ENCODE measurements around the gene FAM181A. TPM values are rescaled to one million over a fixed set of nuclear protein-coding genes. Genes with fewer than 3 reads are reported as not detected.

FAM181A gene
- total RNA-seq, 2 experiments from 2014 or later = not detected

GRCh38 chr14:93946104-93946503 lies 19.0 kb downstream of the FAM181A start:
- H3K4me1 Mint-ChIP-seq (ENCODE audit: low read depth) = peaks cover 5% of the 10 kb centered on the region
- H3K9me3 Mint-ChIP-seq = no peaks in the 10 kb centered on the region
- ChIA-PET CTCF (interaction anchor here (0.9 to 11.8 kb wide), 6 partner anchors 11 to 191 kb away, joined by 3 to 437 read pairs (median 6); partner anchors contain the start of gene CCDC197), POLR2A (interaction anchor here (0.8 to 1.7 kb wide), 4 partner anchors 9 to 90 kb away, joined by 3 to 4 read pairs (median 3); no protein-coding TSS in a partner anchor)
- intact Hi-C loops (cut with micrococcal nuclease) = no loop called here
- H3K36me3 Mint-ChIP-seq (ENCODE audit: low read depth) = no peaks in the 10 kb centered on the region
- no peak overlapping the region for H3K27ac Mint-ChIP-seq
- TF ChIP-seq, protein P1, sequence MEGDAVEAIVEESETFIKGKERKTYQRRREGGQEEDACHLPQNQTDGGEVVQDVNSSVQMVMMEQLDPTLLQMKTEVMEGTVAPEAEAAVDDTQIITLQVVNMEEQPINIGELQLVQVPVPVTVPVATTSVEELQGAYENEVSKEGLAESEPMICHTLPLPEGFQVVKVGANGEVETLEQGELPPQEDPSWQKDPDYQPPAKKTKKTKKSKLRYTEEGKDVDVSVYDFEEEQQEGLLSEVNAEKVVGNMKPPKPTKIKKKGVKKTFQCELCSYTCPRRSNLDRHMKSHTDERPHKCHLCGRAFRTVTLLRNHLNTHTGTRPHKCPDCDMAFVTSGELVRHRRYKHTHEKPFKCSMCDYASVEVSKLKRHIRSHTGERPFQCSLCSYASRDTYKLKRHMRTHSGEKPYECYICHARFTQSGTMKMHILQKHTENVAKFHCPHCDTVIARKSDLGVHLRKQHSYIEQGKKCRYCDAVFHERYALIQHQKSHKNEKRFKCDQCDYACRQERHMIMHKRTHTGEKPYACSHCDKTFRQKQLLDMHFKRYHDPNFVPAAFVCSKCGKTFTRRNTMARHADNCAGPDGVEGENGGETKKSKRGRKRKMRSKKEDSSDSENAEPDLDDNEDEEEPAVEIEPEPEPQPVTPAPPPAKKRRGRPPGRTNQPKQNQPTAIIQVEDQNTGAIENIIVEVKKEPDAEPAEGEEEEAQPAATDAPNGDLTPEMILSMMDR (IDR thresholded peaks at IDR 0.05) = no peak
- no peak overlapping the region for H3K4me3 Mint-ChIP-seq
- H3K27me3 Mint-ChIP-seq = no peaks in the 10 kb centered on the region
- no peak for ATAC-seq
- no peak for DNase-seq

DNA sequence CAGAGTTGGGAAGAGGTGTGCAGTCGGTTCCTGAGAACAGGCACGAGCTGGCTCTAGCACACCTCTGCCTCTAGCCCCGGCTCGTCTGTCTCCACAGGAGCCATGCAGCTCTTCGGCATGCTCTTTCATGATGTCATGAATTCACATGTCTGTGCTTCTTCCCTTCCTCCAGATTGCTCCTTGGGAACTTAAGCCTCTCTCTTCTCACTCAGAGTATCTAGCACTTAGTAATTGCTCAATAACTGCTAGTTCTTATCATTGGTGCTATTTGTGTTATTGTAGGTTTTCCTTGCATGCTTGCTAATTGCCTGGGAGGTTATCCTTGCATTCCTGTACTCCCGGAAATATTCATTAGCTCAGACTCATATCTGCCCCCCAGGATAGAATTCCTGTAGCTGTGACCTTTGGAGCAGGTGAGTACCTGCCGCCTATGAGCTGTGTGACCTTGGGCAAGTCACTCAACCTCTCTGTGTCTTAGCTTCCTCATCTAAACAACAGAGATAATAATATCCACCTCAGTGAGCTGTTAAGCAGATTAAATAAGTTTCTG lies 19.5 kb downstream of the FAM181A start:
- Mint-ChIP-seq H3K36me3 (ENCODE audit: low read depth) (no peaks in the 10 kb centered on the region), H3K4me3 (no peak overlapping the region), H3K27ac (no peak overlapping the region), H3K9me3 (no peaks in the 10 kb centered on the region), H3K27me3 (no peaks in the 10 kb centered on the region), H3K4me1 (ENCODE audit: low read depth) (peaks cover 11% of the 10 kb centered on the region)
- ChIA-PET CTCF (interaction anchor here (0.9 to 1.9 kb wide), 6 partner anchors 11 to 190 kb away, joined by 3 to 12 read pairs (median 4); no protein-coding TSS in a partner anchor), POLR2A (interaction anchor here (0.8 to 1.7 kb wide), 5 partner anchors 10 to 90 kb away, joined by 3 to 4 read pairs (median 3); no protein-coding TSS in a partner anchor)
- DNase-seq = no peak
- ATAC-seq = no peak
- TF ChIP-seq, protein P1 (IDR thresholded peaks at IDR 0.05) = no peak
- intact Hi-C loops (cut with micrococcal nuclease) = no loop called here

DNA sequence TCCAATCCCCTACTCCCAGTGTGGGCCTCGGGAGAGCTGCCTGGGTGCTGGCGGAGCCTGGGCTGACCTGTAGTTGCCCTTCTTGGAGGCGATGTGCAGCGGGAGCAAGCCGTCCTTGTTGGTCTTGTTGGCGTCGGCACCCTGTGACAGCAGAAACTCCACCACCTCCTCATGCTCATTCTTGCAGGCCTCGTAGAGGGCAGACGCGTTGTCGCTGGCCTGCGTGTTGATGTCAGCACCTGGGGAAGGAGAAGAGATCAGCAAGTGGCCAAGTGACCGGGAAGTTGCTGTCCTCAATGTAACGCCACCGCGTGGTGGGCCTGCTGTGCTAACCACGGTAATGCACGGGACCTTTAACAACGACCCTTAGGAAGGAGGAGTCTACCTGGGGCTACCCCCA lies 20.1 kb downstream of the FAM181A start:
- intact Hi-C loops (cut with micrococcal nuclease) = no loop called here
- H3K27ac Mint-ChIP-seq = no peak overlapping the region
- ATAC-seq (no peak), DNase-seq (no peak)
- ChIA-PET CTCF (interaction anchor here (1.0 to 1.9 kb wide), 4 partner anchors 12 to 189 kb away, joined by 3 to 12 read pairs (median 5); no protein-coding TSS in a partner anchor), POLR2A (interaction anchor here (0.6 to 1.7 kb wide), 4 partner anchors 12 to 31 kb away, joined by 3 to 4 read pairs (median 3); no protein-coding TSS in a partner anchor)
- no peaks in the 10 kb centered on the region for H3K36me3 Mint-ChIP-seq (ENCODE audit: low read depth)
- no peak overlapping the region for H3K4me3 Mint-ChIP-seq
- no peaks in the 10 kb centered on the region for H3K9me3 Mint-ChIP-seq
- H3K4me1 Mint-ChIP-seq (ENCODE audit: low read depth) = peaks cover 16% of the 10 kb centered on the region
- no peaks in the 10 kb centered on the region for H3K27me3 Mint-ChIP-seq
- TF ChIP-seq, protein P1 (IDR thresholded peaks at IDR 0.05) = no peak

GRCh38 chr14:93949511-93950075 lies 22.4 kb downstream of the FAM181A start:
- no peak overlapping the region for H3K27ac Mint-ChIP-seq
- POLR2A ChIA-PET = interaction anchor here (1.5 to 2.4 kb wide), 3 partner anchors 9 to 11 kb away, joined by 6 read pairs; no protein-coding TSS in a partner anchor
- peaks cover 4% of the 10 kb centered on the region for H3K36me3 Mint-ChIP-seq (ENCODE audit: low read depth)
- ATAC-seq = no peak
- intact Hi-C loops (cut with micrococcal nuclease) = loop anchor here (10.0 kb wide), 1 partner anchor 185 kb away; no protein-coding TSS in a partner anchor
- H3K4me1 Mint-ChIP-seq (ENCODE audit: low read depth) = peaks cover 35% of the 10 kb centered on the region
- H3K4me3 Mint-ChIP-seq = no peak overlapping the region
- no peaks in the 10 kb centered on the region for H3K9me3 Mint-ChIP-seq
- DNase-seq = no peak
- H3K27me3 Mint-ChIP-seq = no peaks in the 10 kb centered on the region
- TF ChIP-seq, protein P1 (IDR thresholded peaks at IDR 0.05) = no peak
- CTCF ChIA-PET = interaction anchor here (0.9 to 3.1 kb wide), 4 partner anchors 10 to 187 kb away, joined by 3 to 37 read pairs (median 3); no protein-coding TSS in a partner anchor

All from activated CD8-positive, alpha-beta T cell treated with anti-CD3 and anti-CD28 coated beads for 36 hours (primary cell).